Measurements from ENCODE around the gene UTP15. TPM values are rescaled to one million over a fixed set of nuclear protein-coding genes. Genes with fewer than 3 reads are reported as not detected.

Gene UTP15
- total RNA-seq, 4 donors from 2014 or later = 6.7 to 69.3 (median 23.3) TPM

DNA sequence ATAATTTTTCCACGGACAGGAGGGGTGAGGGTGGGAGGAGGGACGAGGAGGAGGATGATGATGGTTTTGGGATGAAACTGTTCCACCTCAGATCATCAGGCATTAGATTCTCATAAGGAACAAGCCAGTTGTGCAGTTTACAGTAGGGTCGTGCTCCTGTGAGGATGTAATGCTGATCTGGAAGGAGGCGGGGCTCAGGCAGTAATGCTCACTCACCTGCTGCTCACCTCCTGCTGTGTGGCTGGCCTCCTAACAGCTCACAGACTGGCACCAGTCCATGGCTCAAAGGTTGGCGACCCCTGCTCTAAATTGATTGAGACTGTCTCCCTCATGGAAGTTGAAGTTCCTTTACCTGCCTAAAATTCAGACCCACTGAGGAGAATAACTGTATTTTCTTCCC, 33.3 kb upstream of the UTP15 start:
- H3K36me3 ChIP-seq = no peaks in the 10 kb centered on the region
- WGBS, 2 donors (ENCODE audit: low coverage in 1 of 2) = 74 to 80% methylated on average over 1 to 5 of the region's 5 CpGs
- no peaks in the 10 kb centered on the region for H3K9me3 ChIP-seq
- H3K27ac ChIP-seq = no peak overlapping the region
- H3K4me3 ChIP-seq = no peak overlapping the region
- no peaks in the 10 kb centered on the region for H3K4me1 ChIP-seq
- TF ChIP-seq POLR2A (IDR thresholded peaks at IDR 0.05) = no peak
- no peak for TF ChIP-seq POLR2AphosphoS5 (IDR thresholded peaks at IDR 0.05)
- TF ChIP-seq, protein P1, sequence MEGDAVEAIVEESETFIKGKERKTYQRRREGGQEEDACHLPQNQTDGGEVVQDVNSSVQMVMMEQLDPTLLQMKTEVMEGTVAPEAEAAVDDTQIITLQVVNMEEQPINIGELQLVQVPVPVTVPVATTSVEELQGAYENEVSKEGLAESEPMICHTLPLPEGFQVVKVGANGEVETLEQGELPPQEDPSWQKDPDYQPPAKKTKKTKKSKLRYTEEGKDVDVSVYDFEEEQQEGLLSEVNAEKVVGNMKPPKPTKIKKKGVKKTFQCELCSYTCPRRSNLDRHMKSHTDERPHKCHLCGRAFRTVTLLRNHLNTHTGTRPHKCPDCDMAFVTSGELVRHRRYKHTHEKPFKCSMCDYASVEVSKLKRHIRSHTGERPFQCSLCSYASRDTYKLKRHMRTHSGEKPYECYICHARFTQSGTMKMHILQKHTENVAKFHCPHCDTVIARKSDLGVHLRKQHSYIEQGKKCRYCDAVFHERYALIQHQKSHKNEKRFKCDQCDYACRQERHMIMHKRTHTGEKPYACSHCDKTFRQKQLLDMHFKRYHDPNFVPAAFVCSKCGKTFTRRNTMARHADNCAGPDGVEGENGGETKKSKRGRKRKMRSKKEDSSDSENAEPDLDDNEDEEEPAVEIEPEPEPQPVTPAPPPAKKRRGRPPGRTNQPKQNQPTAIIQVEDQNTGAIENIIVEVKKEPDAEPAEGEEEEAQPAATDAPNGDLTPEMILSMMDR (IDR thresholded peaks at IDR 0.05) = no peak
- TF ChIP-seq EP300 (IDR thresholded peaks at IDR 0.05; ENCODE audit: low read depth) = no peak
- peaks cover 13% of the 10 kb centered on the region for H3K27me3 ChIP-seq
- intact Hi-C loops (cut with DNase I; ENCODE audit: low total_unique reads) = no loop called here
- in situ Hi-C loops (cut with MboI; ENCODE audit: low pct_ligation_motif_present in 1 of 4, low pct_unique_long_range_greater_than_20kb in 1 of 4, low sequenced_read_pairs in 3 of 4) = no loop called here
- no peak for DNase-seq

DNA sequence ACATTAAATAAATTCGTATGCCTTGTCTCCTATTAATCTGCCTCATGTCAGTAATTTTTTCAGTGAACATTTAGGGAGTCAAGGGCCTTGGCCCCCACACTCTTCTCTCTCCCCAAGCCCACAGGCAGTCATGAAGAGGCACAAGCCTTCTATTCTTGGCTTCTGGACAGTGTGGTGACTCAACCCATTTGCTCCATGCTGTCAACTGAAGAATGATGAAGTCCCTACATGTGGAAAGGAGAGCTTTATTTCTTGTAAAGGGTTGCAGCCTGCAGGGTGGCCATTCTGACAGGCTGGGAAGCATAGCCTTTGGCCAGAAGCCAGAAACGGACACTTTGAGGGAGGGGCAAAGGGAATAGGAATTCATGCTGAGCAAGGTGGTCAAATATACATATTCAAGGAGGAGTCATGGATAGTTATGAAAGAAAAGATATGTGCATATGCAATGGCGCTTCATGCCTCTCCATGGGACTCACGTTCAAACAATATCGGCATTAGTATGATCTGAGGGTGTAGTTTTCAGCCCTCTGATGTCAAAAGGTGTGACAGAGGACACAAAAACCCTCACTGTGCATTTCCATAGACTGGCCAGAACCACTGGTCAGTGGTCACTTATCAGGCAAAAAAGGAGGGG, 31.4 kb upstream of the UTP15 start:
- Histone ChIP-seq H3K36me3 (no peaks in the 10 kb centered on the region), H3K9me3 (no peaks in the 10 kb centered on the region), H3K27ac (no peak overlapping the region), H3K27me3 (peaks cover 13% of the 10 kb centered on the region), H3K4me1 (no peaks in the 10 kb centered on the region), H3K4me3 (no peak overlapping the region)
- 82 to 84% methylated on average over 5 of the region's 5 CpGs for WGBS, 2 donors (ENCODE audit: low coverage in 1 of 2)
- DNase-seq = no peak
- intact Hi-C loops (cut with DNase I; ENCODE audit: low total_unique reads) (no loop called here), in situ Hi-C loops (cut with MboI; ENCODE audit: low pct_ligation_motif_present in 1 of 4, low pct_unique_long_range_greater_than_20kb in 1 of 4, low sequenced_read_pairs in 3 of 4) (no loop called here)
- no peak for TF ChIP-seq POLR2A (IDR thresholded peaks at IDR 0.05)
- no peak for TF ChIP-seq EP300 (IDR thresholded peaks at IDR 0.05; ENCODE audit: low read depth)
- TF ChIP-seq, protein P1 (IDR thresholded peaks at IDR 0.05) = no peak
- no peak for TF ChIP-seq POLR2AphosphoS5 (IDR thresholded peaks at IDR 0.05)

DNA sequence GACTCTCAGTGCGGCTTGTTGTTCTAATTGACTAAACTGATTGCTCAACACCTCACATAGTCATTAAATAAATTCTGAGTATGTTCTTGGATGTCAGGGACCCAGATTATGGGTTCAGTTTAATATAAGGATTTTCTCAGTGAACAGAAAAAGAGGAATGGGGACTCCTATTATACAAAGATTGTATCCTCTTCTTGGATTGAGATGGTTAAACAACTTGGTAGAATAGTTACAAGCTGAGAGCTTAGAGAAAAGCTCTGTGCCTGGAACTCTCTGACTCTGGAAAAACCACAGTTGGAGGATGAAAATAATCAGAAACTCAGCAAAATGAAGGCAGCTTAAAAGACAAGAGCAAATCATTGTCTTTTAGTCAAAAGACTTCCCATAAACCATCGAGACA, 30.6 kb upstream of the UTP15 start:
- in situ Hi-C loops (cut with MboI; ENCODE audit: low pct_ligation_motif_present in 1 of 4, low pct_unique_long_range_greater_than_20kb in 1 of 4, low sequenced_read_pairs in 3 of 4) = no loop called here
- intact Hi-C loops (cut with DNase I; ENCODE audit: low total_unique reads) = no loop called here

DNA sequence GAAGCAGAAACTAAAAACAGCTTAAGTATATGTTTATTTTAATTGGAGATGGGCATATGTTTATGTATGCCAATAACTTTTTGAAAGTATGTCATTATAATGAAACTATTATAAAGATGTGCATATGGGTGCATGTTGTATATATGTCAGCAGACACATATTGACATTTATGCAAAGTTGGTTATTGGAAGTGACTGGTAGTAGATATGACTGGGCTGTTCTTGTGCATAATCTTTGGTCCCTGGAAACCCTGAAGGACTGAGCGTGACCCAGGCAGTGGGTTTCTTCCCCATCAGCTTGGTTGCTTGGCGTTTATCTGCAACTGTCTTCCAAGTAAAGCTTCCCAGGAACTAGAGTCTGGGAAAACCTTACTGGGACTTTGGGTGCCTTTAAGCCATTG, 25.8 kb upstream of the UTP15 start:
- WGBS, 2 donors (ENCODE audit: low coverage in 1 of 2) = 90 to 100% methylated on average over 2 of the region's 2 CpGs
- Histone ChIP-seq H3K9me3 (no peaks in the 10 kb centered on the region), H3K27me3 (no peaks in the 10 kb centered on the region), H3K4me1 (peaks cover 0 to 33% (median 19%) of the 10 kb centered on the region in 4 donors), H3K27ac (no peak overlapping the region), H3K36me3 (no peaks in the 10 kb centered on the region), H3K4me3 (no peak overlapping the region)
- no peak for DNase-seq
- in situ Hi-C loops (cut with MboI; ENCODE audit: low pct_ligation_motif_present in 1 of 4, low pct_unique_long_range_greater_than_20kb in 1 of 4, low sequenced_read_pairs in 3 of 4) = no loop called here
- TF ChIP-seq, protein P1 (IDR thresholded peaks at IDR 0.05) = no peak
- TF ChIP-seq POLR2A (IDR thresholded peaks at IDR 0.05) (no peak), EP300 (IDR thresholded peaks at IDR 0.05; ENCODE audit: low read depth) (no peak), POLR2AphosphoS5 (IDR thresholded peaks at IDR 0.05) (no peak)
- intact Hi-C loops (cut with DNase I; ENCODE audit: low total_unique reads) = no loop called here

More for the DNA sequence above, 30.6 kb upstream of the UTP15 start:
- no peaks in the 10 kb centered on the region for H3K4me1 ChIP-seq
- H3K27ac ChIP-seq = no peak overlapping the region
- 85 to 89% methylated on average over 2 of the region's 2 CpGs for WGBS, 2 donors (ENCODE audit: low coverage in 1 of 2)
- H3K4me3 ChIP-seq = no peak overlapping the region
- no peaks in the 10 kb centered on the region for H3K9me3 ChIP-seq
- no peak for DNase-seq
- peaks cover 8% of the 10 kb centered on the region for H3K27me3 ChIP-seq
- H3K36me3 ChIP-seq = no peaks in the 10 kb centered on the region
- no peak for TF ChIP-seq POLR2AphosphoS5 (IDR thresholded peaks at IDR 0.05)
- TF ChIP-seq, protein P1 (IDR thresholded peaks at IDR 0.05) = no peak
- TF ChIP-seq POLR2A (IDR thresholded peaks at IDR 0.05) = no peak
- TF ChIP-seq EP300 (IDR thresholded peaks at IDR 0.05; ENCODE audit: low read depth) = no peak
